Transverse colon (tissue), 3 donors: ENCODE measurements around the gene GFRA1.

Experiments used
- CTCF ChIP-seq, 5 experiments: fragments of 200-600 bp in 3 of 5; fragments of 450-650 bp in 2 of 5; sonication (generic) in 3 of 5; IDR thresholded peaks; 1 replicate in 2 of 5; 2 replicates in 3 of 5; pipeline ENCODE4 v1.5.1; 2016 to 2017; ENCODE audit warnings: antibody characterized with exemption in 5 of 5, inconsistent platforms in 3 of 5, mild to moderate bottlenecking in 2 of 5, moderate library complexity in 1 of 5
- EP300 ChIP-seq: sonication (generic); formaldehyde crosslinking; IDR thresholded peaks from one replicate; pipeline ENCODE4 v1.6.1; 2017; ENCODE audit warnings: antibody characterized with exemption, low read depth

DNA sequence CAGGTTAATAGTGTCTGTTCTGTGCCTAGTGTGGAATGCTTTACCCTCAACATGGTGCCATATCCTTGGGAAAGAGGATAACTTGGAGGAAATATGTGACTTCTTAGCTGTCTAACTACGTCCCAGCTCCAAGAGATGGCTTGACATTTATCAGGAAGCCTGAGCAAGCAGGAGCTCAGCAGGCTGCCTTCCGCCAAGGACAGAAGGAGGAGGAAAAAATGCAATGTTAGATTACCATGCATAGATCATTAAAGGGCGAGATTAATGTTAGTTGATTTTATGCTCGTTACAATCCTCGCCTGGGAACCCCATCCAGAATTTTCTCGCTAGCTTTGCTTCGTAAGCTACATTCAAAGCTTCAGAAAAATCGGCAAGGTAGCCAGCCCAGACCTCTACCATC lies 97.8 kb downstream of the GFRA1 start:
- TF ChIP-seq CTCF (IDR thresholded peaks at IDR 0.05) (no peak), EP300 (no peak)
